Measurements from ENCODE around the gene CCDC33. TPM values are rescaled to one million over a fixed set of nuclear protein-coding genes. Genes with fewer than 3 reads are reported as not detected.

Gene CCDC33
- total and polyA plus RNA-seq, 8 donors: 0.58 to 9.4 (median 0.73) TPM; not detected in 5

GRCh38 chr15:74261041-74261440 lies 24.9 kb downstream of the CCDC33 start:
- H3K4me3 ChIP-seq: no peak overlapping the region
- no peak for DNase-seq
- H3K27me3 ChIP-seq: peaks cover 0 to 53% (median 0%) of the 10 kb centered on the region in 3 donors
- intact Hi-C loops (cut with DNase I; ENCODE audit: low total_unique reads): no loop called here
- H3K27ac ChIP-seq: no peak overlapping the region
- H3K4me1 ChIP-seq: no peaks in the 10 kb centered on the region
- WGBS, 5 donors: 74 to 82% (median 78%) methylated on average over 3 of the region's 3 CpGs
- TF ChIP-seq POLR2A (IDR thresholded peaks at IDR 0.05) (no peak), POLR2AphosphoS5 (IDR thresholded peaks at IDR 0.05) (no peak), CTCF (IDR thresholded peaks at IDR 0.05) (no peak), EP300 (IDR thresholded peaks at IDR 0.05) (no peak)
- H3K9me3 ChIP-seq: no peaks in the 10 kb centered on the region
- H3K36me3 ChIP-seq: no peaks in the 10 kb centered on the region

- 77 to 90% (median 88%) methylated on average over 7 to 8 of the region's 8 CpGs for WGBS, 5 donors
- intact Hi-C loops (cut with DNase I; ENCODE audit: low total_unique reads): no loop called here
Measured at GRCh38 chr15:74261685-74262084, 25.6 kb downstream of the CCDC33 start.

GRCh38 chr15:74262151-74262550 lies 26.0 kb downstream of the CCDC33 start:
- no peak overlapping the region for H3K27ac ChIP-seq
- peaks cover 0 to 59% (median 0%) of the 10 kb centered on the region in 3 donors for H3K27me3 ChIP-seq
- intact Hi-C loops (cut with DNase I; ENCODE audit: low total_unique reads): no loop called here
- H3K36me3 ChIP-seq: no peaks in the 10 kb centered on the region
- H3K4me3 ChIP-seq: no peak overlapping the region
- no peak for DNase-seq
- no peaks in the 10 kb centered on the region for H3K4me1 ChIP-seq
- H3K9me3 ChIP-seq: no peaks in the 10 kb centered on the region
- WGBS, 5 donors: 69 to 94% (median 79%) methylated on average over 2 of the region's 2 CpGs
- no peak for TF ChIP-seq EP300 (IDR thresholded peaks at IDR 0.05)
- TF ChIP-seq POLR2AphosphoS5 (IDR thresholded peaks at IDR 0.05): no peak
- no peak for TF ChIP-seq POLR2A (IDR thresholded peaks at IDR 0.05)
- TF ChIP-seq CTCF (IDR thresholded peaks at IDR 0.05): no peak

More at GRCh38 chr15:74261685-74262084, 25.6 kb downstream of the CCDC33 start:
- Histone ChIP-seq H3K4me1 (no peaks in the 10 kb centered on the region), H3K36me3 (no peaks in the 10 kb centered on the region), H3K27me3 (peaks cover 0 to 56% (median 0%) of the 10 kb centered on the region in 3 donors), H3K4me3 (no peak overlapping the region), H3K9me3 (no peaks in the 10 kb centered on the region), H3K27ac (no peak overlapping the region)
- no peak for DNase-seq
- TF ChIP-seq POLR2A (IDR thresholded peaks at IDR 0.05): no peak
- no peak for TF ChIP-seq POLR2AphosphoS5 (IDR thresholded peaks at IDR 0.05)
- TF ChIP-seq EP300 (IDR thresholded peaks at IDR 0.05): no peak
- no peak for TF ChIP-seq CTCF (IDR thresholded peaks at IDR 0.05)

GRCh38 chr15:74262625-74263024 lies 26.5 kb downstream of the CCDC33 start:
- intact Hi-C loops (cut with DNase I; ENCODE audit: low total_unique reads): no loop called here
- no peak for DNase-seq
- Histone ChIP-seq H3K27ac (no peak overlapping the region), H3K4me1 (no peaks in the 10 kb centered on the region), H3K4me3 (no peak overlapping the region), H3K27me3 (peaks cover 0 to 62% (median 0%) of the 10 kb centered on the region in 3 donors), H3K9me3 (no peaks in the 10 kb centered on the region), H3K36me3 (no peaks in the 10 kb centered on the region)
- TF ChIP-seq POLR2AphosphoS5 (IDR thresholded peaks at IDR 0.05) (no peak), EP300 (IDR thresholded peaks at IDR 0.05) (no peak), POLR2A (IDR thresholded peaks at IDR 0.05) (no peak), CTCF (IDR thresholded peaks at IDR 0.05) (no peak)
- WGBS, 5 donors: 61 to 69% (median 65%) methylated on average over 5 of the region's 5 CpGs
